Measurements from ENCODE around the gene ZNF197. TPM values are rescaled to one million over a fixed set of nuclear protein-coding genes. Genes with fewer than 3 reads are reported as not detected.
"Not testable (repeated sequence)": the region's sequence is repeated elsewhere in the genome, so short reads cannot be mapped to it uniquely, and the experiment has no call there.

Gene ZNF197
- 18.1 TPM for total RNA-seq

GRCh38 chr3:44624749-44625480 is at the start of gene ZNF197:
TSS of gene ZNF197 (plus strand) at chr3:44625036. CDS start at chr3:44629155, 4,119 bp downstream.
- intact Hi-C loops (cut with DNase I), result loop anchor here (2.0 to 10.0 kb wide), 5 partner anchors 40 to 300 kb away; partner anchors contain the start of genes ZNF445 and ZNF660
- Histone ChIP-seq H3K4me3 (peak within 1 kb of the TSS; percentile 81 to 89), H3K4me1 (peaks cover 0 to 6% of the 10 kb centered on the region in 2 donors), H3K27me3 (no peaks in the 10 kb centered on the region), H3K27ac (peak within 1 kb of the TSS; percentile 85 to 94), H3K36me3 (peaks cover 4 to 11% of the 10 kb centered on the region in 2 donors), H3K9me3 (no peaks in the 10 kb centered on the region)
- peak; percentile 12 to 92 for DNase-seq (ENCODE audit: low spot score in 2 of 2)
- TF ChIP-seq CTCF (IDR thresholded peaks at IDR 0.05), result no peak

GRCh38 chr3:44576613-44577012 is 48.2 kb upstream of the ZNF197 start:
- no peak for DNase-seq (ENCODE audit: low spot score in 2 of 2)
- intact Hi-C loops (cut with DNase I), result no loop called here
- Histone ChIP-seq H3K4me1 (no peaks in the 10 kb centered on the region), H3K4me3 (no peak overlapping the region), H3K27me3 (no peaks in the 10 kb centered on the region), H3K27ac (no peak overlapping the region), H3K36me3 (peaks cover 0 to 5% of the 10 kb centered on the region in 2 donors), H3K9me3 (peaks cover 6 to 45% of the 10 kb centered on the region in 2 donors)
- TF ChIP-seq CTCF (IDR thresholded peaks at IDR 0.05), result no peak

GRCh38 chr3:44577354-44577952 is 47.4 kb upstream of the ZNF197 start:
- intact Hi-C loops (cut with DNase I); H3K4me1 ChIP-seq; H3K36me3 ChIP-seq; H3K4me3 ChIP-seq; DNase-seq (ENCODE audit: low spot score in 2 of 2); H3K27ac ChIP-seq; H3K27me3 ChIP-seq: not testable (repeated sequence)
- peaks cover 3 to 41% of the 10 kb centered on the region in 2 donors for H3K9me3 ChIP-seq

GRCh38 chr3:44578316-44578715 is 46.5 kb upstream of the ZNF197 start:
- H3K27ac ChIP-seq; H3K4me1 ChIP-seq; H3K36me3 ChIP-seq; H3K27me3 ChIP-seq; H3K4me3 ChIP-seq; DNase-seq (ENCODE audit: low spot score in 2 of 2); intact Hi-C loops (cut with DNase I): not testable (repeated sequence)
- H3K9me3 ChIP-seq, result peaks cover 3 to 32% of the 10 kb centered on the region in 2 donors

- DNase-seq (ENCODE audit: low spot score in 2 of 2); intact Hi-C loops (cut with DNase I); H3K4me3 ChIP-seq; H3K27ac ChIP-seq; H3K4me1 ChIP-seq; H3K27me3 ChIP-seq; H3K36me3 ChIP-seq: not testable (repeated sequence)
- H3K9me3 ChIP-seq, result peaks cover 3 to 25% of the 10 kb centered on the region in 2 donors
These were observed 45.8 kb upstream of the ZNF197 start for GRCh38 chr3:44578924-44579515.

- DNase-seq (ENCODE audit: low spot score in 2 of 2); intact Hi-C loops (cut with DNase I); H3K27ac ChIP-seq; H3K4me1 ChIP-seq; H3K27me3 ChIP-seq; H3K4me3 ChIP-seq; H3K36me3 ChIP-seq: not testable (repeated sequence)
- H3K9me3 ChIP-seq, result peaks cover 3 to 20% of the 10 kb centered on the region in 2 donors
These were observed 45.1 kb upstream of the ZNF197 start for GRCh38 chr3:44579749-44580148.

GRCh38 chr3:44580971-44581370 is 43.9 kb upstream of the ZNF197 start:
- H3K27me3 ChIP-seq; H3K27ac ChIP-seq; H3K36me3 ChIP-seq; intact Hi-C loops (cut with DNase I); H3K4me3 ChIP-seq; DNase-seq (ENCODE audit: low spot score in 2 of 2); H3K4me1 ChIP-seq: not testable (repeated sequence)
- H3K9me3 ChIP-seq, result peaks cover 0 to 17% of the 10 kb centered on the region in 2 donors

Measured in ascending aorta (tissue), 2 donors.